H9 (cell line): ENCODE data around the gene CEACAM16. TPM values are rescaled to one million over a fixed set of nuclear protein-coding genes. Genes with fewer than 3 reads are reported as not detected.

Experiments
- DNase-seq: peaks from one replicate; pipeline ENCODE4 v3.0.0-alpha.2; 2017
- H2AFZ ChIP-seq: one replicate; pipeline ENCODE4 v1.6.1; 2013; ENCODE audit warnings: mild to moderate bottlenecking, low read length, control low read depth, moderate library complexity
- H2AK5ac ChIP-seq: 2 replicates; pipeline ENCODE4 v1.6.1; 2013; ENCODE audit warnings: low read length, control low read depth, mixed read lengths; ENCODE audit not compliant: insufficient read length
- H2BK120ac ChIP-seq: one replicate; pipeline ENCODE4 v1.6.1; 2013; ENCODE audit warnings: low read depth, mild to moderate bottlenecking, low read length, control low read depth, inconsistent platforms; ENCODE audit not compliant: poor library complexity, severe bottlenecking
- H2BK12ac ChIP-seq: 2 replicates; pipeline ENCODE4 v1.6.1; 2013; ENCODE audit warnings: low read length, control low read depth, mixed read lengths, low read depth; ENCODE audit not compliant: insufficient read length
- H2BK15ac ChIP-seq: 2 replicates; pipeline ENCODE4 v1.6.1; 2013; ENCODE audit warnings: low read depth, low read length, control low read depth
- H2BK20ac ChIP-seq: one replicate; pipeline ENCODE4 v1.6.1; 2013; ENCODE audit warnings: low read depth, mild to moderate bottlenecking, low read length, control low read depth, inconsistent platforms; ENCODE audit not compliant: poor library complexity, severe bottlenecking
- H2BK5ac ChIP-seq: 2 replicates; pipeline ENCODE4 v1.6.1; 2013; ENCODE audit warnings: low read length, control low read depth, mixed read lengths; ENCODE audit not compliant: insufficient read length
- H3K14ac ChIP-seq: 2 replicates; pipeline ENCODE4 v1.6.1; 2013; ENCODE audit warnings: low read length, control low read depth; ENCODE audit not compliant: insufficient read depth
- H3K18ac ChIP-seq: 2 replicates; pipeline ENCODE4 v1.6.1; 2013; ENCODE audit warnings: low read depth, mild to moderate bottlenecking, mixed read lengths, low read length, control low read depth; ENCODE audit not compliant: insufficient read length
- H3K23ac ChIP-seq: 2 replicates; pipeline ENCODE4 v1.6.1; 2013; ENCODE audit warnings: low read length, control low read depth, mixed read lengths, low read depth; ENCODE audit not compliant: insufficient read length
- H3K23me2 ChIP-seq: 2 replicates; pipeline ENCODE4 v1.6.1; 2013; ENCODE audit warnings: low read depth, mild to moderate bottlenecking, mixed read lengths, low read length, control low read depth; ENCODE audit not compliant: insufficient read length, poor library complexity, severe bottlenecking
- H3K27ac ChIP-seq: 2 replicates; pipeline ENCODE4 v1.5.1; 2013; ENCODE audit warnings: low read length, control low read depth, mixed read lengths, low read depth; ENCODE audit not compliant: insufficient read length
- H3K27me3 ChIP-seq: 2 replicates; pipeline ENCODE4 v1.6.1; 2013; ENCODE audit warnings: low read length, control low read depth, inconsistent platforms; ENCODE audit not compliant: insufficient read depth
- H3K4ac ChIP-seq: 2 replicates; pipeline ENCODE4 v1.6.1; 2013; ENCODE audit warnings: low read depth, mild to moderate bottlenecking, control low read depth, inconsistent platforms, low read length, moderate library complexity
- H3K4me1 ChIP-seq: 2 replicates; pipeline ENCODE4 v1.6.1; 2013; ENCODE audit warnings: low read length, control low read depth, inconsistent platforms; ENCODE audit not compliant: insufficient read depth
- H3K4me2 ChIP-seq: 2 replicates; pipeline ENCODE4 v1.6.1; 2013; ENCODE audit warnings: low read length, control low read depth, mixed read lengths; ENCODE audit not compliant: insufficient read length, insufficient read depth
- H3K56ac ChIP-seq: 2 replicates; pipeline ENCODE4 v1.6.1; 2013; ENCODE audit warnings: low read depth, mild to moderate bottlenecking, mixed read lengths, low read length, control low read depth; ENCODE audit not compliant: insufficient read length
- H3K79me1 ChIP-seq: 2 replicates; pipeline ENCODE4 v1.6.1; 2013; ENCODE audit warnings: low read depth, mild to moderate bottlenecking, moderate library complexity, low read length, control low read depth, inconsistent platforms; ENCODE audit not compliant: insufficient read depth, poor library complexity, severe bottlenecking
- H3K79me2 ChIP-seq: 2 replicates; pipeline ENCODE4 v1.6.1; 2013; ENCODE audit warnings: low read length, control low read depth, inconsistent platforms; ENCODE audit not compliant: insufficient read depth
- H3K9ac ChIP-seq: 2 replicates; pipeline ENCODE4 v1.6.1; 2013; ENCODE audit warnings: low read length, control low read depth, mixed read lengths; ENCODE audit not compliant: insufficient read length; ENCODE audit errors: extremely low read depth
- H3K9me3 ChIP-seq: one replicate; pipeline ENCODE4 v1.6.1; 2013; ENCODE audit warnings: low read depth, low read length, inconsistent platforms; ENCODE audit not compliant: control insufficient read depth
- H3T11ph ChIP-seq: one replicate; pipeline ENCODE4 v1.6.1; 2013; ENCODE audit warnings: mild to moderate bottlenecking, low read length, control low read depth, inconsistent platforms
- H4K20me1 ChIP-seq: one replicate; pipeline ENCODE4 v1.6.1; 2013; ENCODE audit not compliant: control insufficient read depth, insufficient read length, insufficient read depth
- H4K5ac ChIP-seq: 2 replicates; pipeline ENCODE4 v1.6.1; 2013; ENCODE audit warnings: low read depth, mild to moderate bottlenecking, mixed read lengths, low read length, control low read depth; ENCODE audit not compliant: insufficient read length
- H4K8ac ChIP-seq: replicated peaks from 2 replicates; pipeline ENCODE4 v1.6.1; 2013; ENCODE audit warnings: low read length, control low read depth, mixed read lengths, low read depth; ENCODE audit not compliant: insufficient read length
- H4K91ac ChIP-seq: 2 replicates; pipeline ENCODE4 v1.6.1; 2013; ENCODE audit warnings: low read depth, mild to moderate bottlenecking, moderate library complexity, mixed read lengths, low read length, control low read depth; ENCODE audit not compliant: insufficient read length
- H3K27ac Mint-ChIP-seq, 3 experiments: 2 replicates in 2 of 3; 3 replicates in 1 of 3; pipeline ENCODE4 v1.8.0; 2020 to 2021; ENCODE audit warnings: mixed read lengths in 3 of 3, mild to moderate bottlenecking in 1 of 3, moderate library complexity in 1 of 3
- H3K27me3 Mint-ChIP-seq: 2 replicates; pipeline ENCODE4 v1.8.0; 2021; ENCODE audit warnings: low read depth, mild to moderate bottlenecking, moderate library complexity, mixed read lengths
- H3K36me3 Mint-ChIP-seq, 3 experiments: 2 replicates in 2 of 3; 3 replicates in 1 of 3; pipeline ENCODE4 v1.8.0; 2020 to 2021; ENCODE audit warnings: low read depth in 3 of 3, mixed read lengths in 3 of 3; ENCODE audit not compliant: insufficient read depth in 1 of 3
- H3K4me1 Mint-ChIP-seq, 2 experiments: 2 replicates each; pipeline ENCODE4 v1.8.0; 2020; ENCODE audit warnings: mixed read lengths in 2 of 2
- H3K4me3 Mint-ChIP-seq, 2 experiments: 2 replicates in 1 of 2; 3 replicates in 1 of 2; pipeline ENCODE4 v1.8.0; 2020 to 2021; ENCODE audit warnings: mild to moderate bottlenecking in 2 of 2, mixed read lengths in 2 of 2, moderate library complexity in 1 of 2
- H3K9me3 Mint-ChIP-seq, 2 experiments: 2 replicates in 1 of 2; 3 replicates in 1 of 2; pipeline ENCODE4 v1.8.0; 2020; ENCODE audit warnings: mild to moderate bottlenecking in 2 of 2, mixed read lengths in 2 of 2, moderate library complexity in 1 of 2
- WGBS: extraction: QIAGEN DNeasy Blood & Tissue Kit; methylation state at CpG from one replicate; pipeline ENCODE4 v1.1.7; 2013; ENCODE audit warnings: missing lambda C conversion rate, low lambda C conversion rate, mixed read lengths; ENCODE audit not compliant: insufficient read length; ENCODE audit errors: extremely low coverage; 5-methylcytosine and 5-hydroxymethylcytosine counted together
- total RNA-seq: library from RNA; stranded (reverse); gene quantifications from 2 replicates; pipeline ENCODE4 v1.2.1, GENCODE V29; 2021
- TF ChIP-seq, protein P1 (sequence below): fragments of 200-600 bp; sonication (generic); conservative IDR thresholded peaks from 3 replicates; pipeline ENCODE4 v1.8.0; 2021; ENCODE audit warnings: antibody characterized with exemption, mild to moderate bottlenecking

Gene CEACAM16
- total RNA-seq, 1 experiment from 2014 or later: not detected

DNA sequence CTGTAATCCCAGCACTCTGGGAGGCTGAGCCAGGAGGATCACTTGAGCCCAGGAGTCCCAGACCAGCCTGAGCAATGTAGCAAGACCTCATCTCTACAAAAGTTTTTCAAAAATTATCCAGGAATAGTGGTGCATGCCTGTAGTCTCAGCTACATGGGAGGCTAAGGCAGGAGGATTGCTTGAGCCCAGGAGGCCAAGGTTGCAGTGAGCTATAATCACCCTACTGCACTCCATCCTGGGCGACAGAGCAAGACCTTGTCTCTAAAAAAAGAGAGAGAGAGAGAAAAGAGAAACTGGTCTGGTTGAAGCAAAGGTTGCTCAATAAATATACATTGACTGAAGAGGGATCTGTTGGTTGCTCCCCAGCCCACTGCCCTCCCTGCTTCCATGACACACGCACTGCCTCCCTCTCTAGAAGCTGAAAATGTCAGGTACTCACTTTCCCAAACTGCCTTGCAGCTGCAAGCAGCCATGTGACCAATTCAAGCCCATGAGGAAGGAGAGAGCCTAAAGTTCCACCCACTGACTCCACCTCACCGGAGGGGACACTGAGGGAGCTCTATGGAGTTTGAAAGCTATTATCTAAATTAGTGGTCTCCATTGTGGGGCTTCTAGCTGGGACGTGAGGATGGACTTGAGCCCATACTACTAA, 14.0 kb downstream of the CEACAM16 start:
- no peak for DNase-seq
- no CpG with 5 or more reads among the region's 4 CpGs for WGBS
- no peak overlapping the region for H3K4me3 Mint-ChIP-seq
- Histone ChIP-seq H2BK15ac (no peak overlapping the region), H3T11ph (no peak overlapping the region), H2AFZ (no peak overlapping the region), H3K79me1 (no peaks in the 10 kb centered on the region), H3K4ac (no peak overlapping the region), H3K23me2 (peaks cover 3% of the 10 kb centered on the region), H3K56ac (no peak overlapping the region), H3K27me3 (no peaks in the 10 kb centered on the region), H3K9me3 (peaks cover 5% of the 10 kb centered on the region), H3K23ac (no peak overlapping the region), H3K14ac (no peak overlapping the region), H3K79me2 (0 out of 2 replicates have a peak, but pooled peaks cover 2% of the 10 kb centered on the region), H2BK20ac (no peak overlapping the region), H4K8ac (no peak overlapping the region), H2BK120ac (no peak overlapping the region), H3K27ac (no peak overlapping the region), H4K91ac (no peak overlapping the region), H3K4me1 (no peaks in the 10 kb centered on the region), H2AK5ac (no peak overlapping the region), H2BK5ac (no peak overlapping the region), H3K4me2 (no peak overlapping the region), H4K5ac (no peak overlapping the region), H3K18ac (no peak overlapping the region), H4K20me1 (no peaks in the 10 kb centered on the region), H2BK12ac (no peak overlapping the region), H3K9ac (no peak overlapping the region)
- no peak overlapping the region; a peak in 1 of 7 replicates for H3K27ac Mint-ChIP-seq
- H3K4me1 Mint-ChIP-seq: peaks cover 0 to under 1% of the 10 kb centered on the region in 2 experiments; a peak in 3 of 4 replicates
- TF ChIP-seq, protein P1, sequence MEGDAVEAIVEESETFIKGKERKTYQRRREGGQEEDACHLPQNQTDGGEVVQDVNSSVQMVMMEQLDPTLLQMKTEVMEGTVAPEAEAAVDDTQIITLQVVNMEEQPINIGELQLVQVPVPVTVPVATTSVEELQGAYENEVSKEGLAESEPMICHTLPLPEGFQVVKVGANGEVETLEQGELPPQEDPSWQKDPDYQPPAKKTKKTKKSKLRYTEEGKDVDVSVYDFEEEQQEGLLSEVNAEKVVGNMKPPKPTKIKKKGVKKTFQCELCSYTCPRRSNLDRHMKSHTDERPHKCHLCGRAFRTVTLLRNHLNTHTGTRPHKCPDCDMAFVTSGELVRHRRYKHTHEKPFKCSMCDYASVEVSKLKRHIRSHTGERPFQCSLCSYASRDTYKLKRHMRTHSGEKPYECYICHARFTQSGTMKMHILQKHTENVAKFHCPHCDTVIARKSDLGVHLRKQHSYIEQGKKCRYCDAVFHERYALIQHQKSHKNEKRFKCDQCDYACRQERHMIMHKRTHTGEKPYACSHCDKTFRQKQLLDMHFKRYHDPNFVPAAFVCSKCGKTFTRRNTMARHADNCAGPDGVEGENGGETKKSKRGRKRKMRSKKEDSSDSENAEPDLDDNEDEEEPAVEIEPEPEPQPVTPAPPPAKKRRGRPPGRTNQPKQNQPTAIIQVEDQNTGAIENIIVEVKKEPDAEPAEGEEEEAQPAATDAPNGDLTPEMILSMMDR: no peak
- peaks cover 14 to 15% (median 15%) of the 10 kb centered on the region in 3 experiments for H3K36me3 Mint-ChIP-seq
- H3K9me3 Mint-ChIP-seq: peaks cover 21% of the 10 kb centered on the region in 2 experiments
- H3K27me3 Mint-ChIP-seq: peaks cover 5% of the 10 kb centered on the region
